Right cardiac atrium (tissue), 5 donors: ENCODE data around the gene MAPK8IP3. TPM values are rescaled to one million over a fixed set of nuclear protein-coding genes. Genes with fewer than 3 reads are reported as not detected.

Source experiments
- ATAC-seq, 2 donors: fragments of 200-7000 bp; cut with Tn5 transposase; one replicate each; pipeline versions ENCODE4 v1.8.0 to v1.9.1; 2020; ENCODE audit warnings: moderate library complexity in 2 of 2, mild to moderate bottlenecking in 1 of 2
- DNase-seq, 3 donors: peaks; one replicate each; pipeline ENCODE4 v3.0.0-alpha.2; 2020
- H3K27ac ChIP-seq: one replicate; pipeline ENCODE4 v1.5.1; 2013; ENCODE audit warnings: mild to moderate bottlenecking, low read length, control low read depth, moderate library complexity
- H3K27me3 ChIP-seq: one replicate; pipeline ENCODE4 v1.6.1; 2013; ENCODE audit not compliant: control insufficient read depth, insufficient read depth
- H3K4me1 ChIP-seq: one replicate; pipeline ENCODE4 v1.6.1; 2013; ENCODE audit warnings: low read length; ENCODE audit not compliant: control insufficient read depth, insufficient read depth
- H3K4me3 ChIP-seq: one replicate; pipeline ENCODE4 v1.5.1; 2013; ENCODE audit warnings: low read length, control low read depth
- H3K9me3 ChIP-seq: one replicate; pipeline ENCODE4 v1.6.1; 2013; ENCODE audit warnings: low read length; ENCODE audit not compliant: control insufficient read depth
- WGBS: extraction: QIAGEN DNeasy Blood & Tissue Kit; methylation state at CpG from one replicate; pipeline ENCODE4 v1.1.7; 2013; 5-methylcytosine and 5-hydroxymethylcytosine counted together
- intact Hi-C, 4 donors: fragments of 100-400 bp; cut with DNase I; formaldehyde crosslinking; loops; one replicate each; pipeline versions ENCODE4 v1.11.0 to v1.14.0; 2022 to 2023
- polyA plus RNA-seq: library from polyadenylated mRNA; stranded (reverse); fragments of 200-250 nt; gene quantifications from one replicate; pipeline ENCODE4 v1.2.3, GENCODE V29; 2013
- total RNA-seq, 4 donors: library from RNA; stranded (reverse); fragmentation: NEBNext Ultra II Directional; extraction: Animal tissue kit (Norgen Biotek cat#: 25700); gene quantifications; one replicate each; pipeline ENCODE4 v1.2.1, GENCODE V29; 2021
- donor health status: healthy with polysubstance abuse.
- donor health status: DM: no; HTN: yes; CAD: no.
- donor health status: DM: no; HTN: no; CAD: no.
- donor health status: DM: no; HTN: yes; CAD: no; lungs with severe emphysema.
- donor health status: DM: yes; HTN: yes; CAD: no.

The MAPK8IP3 gene
- total and polyA plus RNA-seq, 5 donors = 69.3 to 87.6 (median 76.0) TPM

DNA sequence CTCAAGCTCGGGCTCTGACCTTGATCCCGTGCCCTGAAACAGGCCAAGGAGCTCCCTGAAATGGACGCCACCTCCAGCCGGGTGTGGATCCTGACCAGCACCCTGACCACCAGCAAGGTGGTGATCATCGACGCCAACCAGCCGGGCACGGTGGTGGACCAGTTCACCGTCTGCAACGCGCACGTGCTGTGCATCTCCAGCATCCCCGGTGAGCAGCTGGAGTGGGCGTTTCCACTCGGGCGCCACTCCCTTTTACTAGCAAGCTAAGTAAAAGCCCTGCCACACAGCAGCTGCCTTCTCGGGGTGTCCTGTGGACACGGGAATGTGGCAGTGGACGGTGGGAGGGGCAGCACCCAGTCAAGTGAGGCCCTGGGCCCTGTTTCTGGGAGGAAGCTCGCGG, 59.0 kb downstream of the MAPK8IP3 start:
- no peak for DNase-seq
- H3K9me3 ChIP-seq = no peaks in the 10 kb centered on the region
- no peak overlapping the region for H3K4me3 ChIP-seq
- no peak for ATAC-seq
- intact Hi-C loops = no loop called here
- WGBS = 93% methylated on average over 21 of the region's 21 CpGs
- H3K4me1 ChIP-seq = no peaks in the 10 kb centered on the region
- no peaks in the 10 kb centered on the region for H3K27me3 ChIP-seq
- no peak overlapping the region for H3K27ac ChIP-seq

GRCh38 chr16:1765826-1766225, 59.8 kb downstream of the MAPK8IP3 start:
- H3K27me3 ChIP-seq = no peaks in the 10 kb centered on the region
- intact Hi-C loops = no loop called here
- no peaks in the 10 kb centered on the region for H3K9me3 ChIP-seq
- H3K27ac ChIP-seq = no peak overlapping the region
- ATAC-seq (no peak), DNase-seq (no peak)
- H3K4me1 ChIP-seq = no peaks in the 10 kb centered on the region
- 88% methylated on average over 22 of the region's 22 CpGs for WGBS
- H3K4me3 ChIP-seq = no peak overlapping the region

GRCh38 chr16:1766231-1766630, 60.2 kb downstream of the MAPK8IP3 start:
- Histone ChIP-seq H3K4me1 (no peaks in the 10 kb centered on the region), H3K4me3 (no peak overlapping the region), H3K27ac (no peak overlapping the region), H3K27me3 (no peaks in the 10 kb centered on the region), H3K9me3 (no peaks in the 10 kb centered on the region)
- ATAC-seq = no peak
- DNase-seq = no peak
- intact Hi-C loops = no loop called here
- WGBS = 90% methylated on average over 19 of the region's 19 CpGs

GRCh38 chr16:1766701-1767100, 60.7 kb downstream of the MAPK8IP3 start:
- Histone ChIP-seq H3K4me1 (no peaks in the 10 kb centered on the region), H3K27ac (no peak overlapping the region), H3K27me3 (no peaks in the 10 kb centered on the region), H3K4me3 (no peak overlapping the region), H3K9me3 (no peaks in the 10 kb centered on the region)
- DNase-seq (no peak), ATAC-seq (no peak)
- intact Hi-C loops = no loop called here
- 90% methylated on average over 18 of the region's 18 CpGs for WGBS

DNA sequence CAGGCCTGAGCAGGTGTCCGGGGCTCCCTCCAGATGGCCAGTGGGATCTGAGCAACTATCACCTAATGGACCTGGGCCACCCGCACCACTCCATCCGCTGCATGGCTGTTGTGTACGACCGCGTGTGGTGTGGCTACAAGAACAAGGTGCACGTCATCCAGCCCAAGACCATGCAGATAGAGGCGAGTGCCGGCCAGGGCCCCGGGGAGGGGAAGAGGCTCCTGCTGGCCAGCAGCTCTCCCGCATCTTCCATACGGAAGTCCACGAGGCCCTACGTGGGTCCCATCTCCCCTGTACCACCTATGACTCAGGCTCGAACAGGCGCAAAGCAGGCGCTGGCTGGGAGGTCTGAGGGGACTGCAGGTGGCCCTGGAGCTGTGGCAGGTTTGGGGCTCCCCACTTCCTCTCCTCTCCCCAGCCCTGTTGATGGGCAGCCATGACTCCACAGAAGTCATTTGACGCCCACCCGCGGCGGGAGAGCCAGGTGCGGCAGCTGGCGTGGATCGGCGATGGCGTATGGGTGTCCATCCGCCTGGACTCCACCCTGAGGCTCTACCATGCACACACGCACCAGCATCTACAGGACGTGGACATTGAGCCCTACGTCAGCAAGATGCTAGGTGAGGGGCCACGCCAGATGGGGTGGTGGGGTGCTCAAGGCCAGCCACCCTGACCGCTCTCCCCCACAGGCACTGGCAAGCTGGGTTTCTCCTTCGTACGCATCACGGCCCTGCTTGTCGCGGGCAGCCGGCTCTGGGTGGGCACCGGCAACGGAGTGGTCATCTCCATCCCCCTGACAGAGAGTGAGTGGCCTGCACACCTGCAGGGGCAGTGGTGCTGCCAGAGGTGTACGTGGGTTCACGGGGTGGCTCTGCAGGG, 61.4 kb downstream of the MAPK8IP3 start:
- ATAC-seq = no peak

DNA sequence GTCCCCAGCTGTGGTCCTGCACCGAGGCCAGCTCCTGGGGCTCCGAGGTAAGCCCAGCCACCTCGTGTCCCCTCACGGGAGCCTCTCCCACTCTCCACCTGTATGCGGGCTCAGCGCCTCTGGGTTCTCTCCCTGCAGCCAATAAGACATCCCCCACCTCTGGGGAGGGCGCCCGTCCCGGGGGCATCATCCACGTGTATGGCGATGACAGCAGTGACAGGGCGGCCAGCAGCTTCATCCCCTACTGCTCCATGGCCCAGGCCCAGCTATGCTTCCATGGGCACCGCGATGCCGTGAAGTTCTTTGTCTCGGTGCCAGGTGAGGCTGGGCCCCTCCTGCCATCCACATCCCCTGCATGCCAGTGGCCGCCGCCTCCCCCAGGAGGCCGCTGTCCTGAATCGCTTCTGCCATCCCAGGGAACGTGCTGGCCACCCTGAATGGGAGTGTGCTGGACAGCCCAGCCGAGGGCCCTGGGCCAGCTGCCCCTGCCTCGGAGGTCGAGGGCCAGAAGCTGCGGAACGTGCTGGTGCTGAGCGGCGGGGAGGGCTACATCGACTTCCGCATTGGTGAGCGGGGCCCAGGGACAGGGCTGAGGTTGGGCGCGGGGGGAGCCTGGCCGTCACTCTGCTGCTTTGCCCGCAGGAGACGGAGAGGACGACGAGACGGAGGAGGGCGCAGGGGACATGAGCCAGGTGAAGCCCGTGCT, 62.2 kb downstream of the MAPK8IP3 start:
- no peak overlapping the region for H3K27ac ChIP-seq
- 83% methylated on average over 41 of the region's 41 CpGs for WGBS
- no peaks in the 10 kb centered on the region for H3K4me1 ChIP-seq
- intact Hi-C loops = no loop called here
- no peaks in the 10 kb centered on the region for H3K9me3 ChIP-seq
- no peaks in the 10 kb centered on the region for H3K27me3 ChIP-seq
- H3K4me3 ChIP-seq = no peak overlapping the region
- DNase-seq (no peak), ATAC-seq (no peak)

More for the DNA sequence above, 61.4 kb downstream of the MAPK8IP3 start:
- Histone ChIP-seq H3K4me3 (no peak overlapping the region), H3K27ac (no peak overlapping the region), H3K9me3 (no peaks in the 10 kb centered on the region), H3K27me3 (no peaks in the 10 kb centered on the region), H3K4me1 (no peaks in the 10 kb centered on the region)
- WGBS = 91% methylated on average over 42 of the region's 42 CpGs
- intact Hi-C loops = no loop called here
- no peak for DNase-seq

DNA sequence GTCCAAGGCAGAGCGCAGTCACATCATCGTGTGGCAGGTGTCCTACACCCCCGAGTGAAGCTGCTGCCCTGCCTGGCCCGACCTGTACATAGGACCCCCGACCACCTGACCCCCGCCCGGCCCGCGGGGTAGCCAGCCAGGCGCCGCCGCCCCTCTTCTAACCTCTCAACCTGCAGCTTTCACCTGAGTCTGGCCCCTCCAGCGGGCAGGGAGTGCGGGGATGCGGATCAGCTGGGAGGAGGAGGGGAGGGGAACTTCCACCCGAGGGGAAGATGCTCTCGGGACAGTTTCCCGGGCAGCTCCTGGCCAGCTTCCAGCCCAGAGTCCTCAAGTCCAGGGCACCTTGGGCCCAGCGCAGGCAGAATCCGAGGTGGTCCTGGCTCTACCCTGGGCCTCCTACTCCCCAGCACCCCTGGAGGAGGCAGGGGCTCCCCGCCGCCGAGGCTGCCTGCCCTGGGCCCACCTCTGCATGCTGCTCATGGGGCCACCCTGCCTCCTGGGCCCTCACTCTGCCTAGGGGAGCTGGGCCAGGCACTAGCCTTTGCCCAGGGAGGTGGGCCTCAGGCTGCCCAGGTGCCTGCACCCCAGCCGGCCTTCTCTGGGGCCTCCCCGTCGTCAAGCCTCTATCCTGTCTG, 62.9 kb downstream of the MAPK8IP3 start:
- no peaks in the 10 kb centered on the region for H3K9me3 ChIP-seq
- H3K4me3 ChIP-seq = no peak overlapping the region
- intact Hi-C loops = no loop called here
- H3K27me3 ChIP-seq = no peaks in the 10 kb centered on the region
- H3K4me1 ChIP-seq = peaks cover under 1% of the 10 kb centered on the region
- DNase-seq (peak in 1 of 3 donors; percentile 75), ATAC-seq (no peak)
- 76% methylated on average over 26 of the region's 26 CpGs for WGBS
- no peak overlapping the region for H3K27ac ChIP-seq

DNA sequence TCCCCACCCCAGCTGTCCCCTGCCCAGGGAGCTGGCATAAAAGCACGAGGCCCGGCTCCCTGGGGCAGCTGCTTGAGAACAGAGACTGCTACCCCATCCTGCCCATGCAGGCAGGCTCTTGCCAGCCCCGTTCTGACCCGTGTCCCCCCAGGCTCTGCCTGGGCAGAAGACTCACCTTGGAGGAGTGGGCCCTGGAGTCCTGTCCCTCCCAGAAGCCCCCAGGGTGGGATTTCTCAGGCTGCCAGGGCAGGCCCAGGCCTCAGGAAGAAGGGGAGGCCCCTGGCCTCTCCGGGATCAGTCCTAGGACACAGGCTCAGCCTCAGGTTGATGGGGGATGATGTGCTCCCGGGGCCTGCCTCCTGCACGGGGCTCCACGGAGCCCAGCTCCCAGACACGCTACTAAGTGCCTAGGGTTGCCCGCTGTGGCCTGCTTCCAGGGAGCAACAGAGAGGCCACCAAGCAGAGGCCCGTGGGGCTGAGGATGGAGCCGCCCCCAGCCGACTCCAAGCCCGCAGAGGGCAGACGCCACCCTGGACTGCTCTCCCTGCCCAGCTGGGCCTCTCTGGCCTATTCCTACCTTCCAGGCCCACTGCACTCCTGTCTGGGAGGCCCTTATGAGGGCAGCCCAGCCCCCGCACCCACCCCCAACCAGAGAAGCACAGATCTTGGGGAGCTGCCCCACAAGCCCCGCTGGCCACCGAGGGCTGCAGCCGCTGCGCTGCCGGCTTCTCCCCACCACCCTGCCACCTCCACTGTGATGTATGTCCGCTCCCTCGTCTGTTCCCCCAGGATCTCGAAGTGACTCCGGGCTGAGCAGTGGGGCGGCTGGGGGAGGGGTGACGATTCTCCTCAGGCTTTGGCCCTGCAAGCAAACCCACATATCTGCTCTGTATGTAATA, 63.7 kb downstream of the MAPK8IP3 start:
- ATAC-seq (peak in 1 of 2 donors; percentile 0), DNase-seq (peak in 1 of 3 donors; percentile 71)
- H3K4me3 ChIP-seq = no peak overlapping the region
- no peaks in the 10 kb centered on the region for H3K9me3 ChIP-seq
- no peak overlapping the region for H3K27ac ChIP-seq
- H3K4me1 ChIP-seq = peaks cover 4% of the 10 kb centered on the region
- intact Hi-C loops = no loop called here
- 72% methylated on average over 27 of the region's 27 CpGs for WGBS
- no peaks in the 10 kb centered on the region for H3K27me3 ChIP-seq

- Histone ChIP-seq H3K4me3 (peak overlapping the region; percentile 83), H3K4me1 (peaks cover 4% of the 10 kb centered on the region), H3K27me3 (no peaks in the 10 kb centered on the region), H3K27ac (peak overlapping the region; percentile 17), H3K9me3 (no peaks in the 10 kb centered on the region)
- 4% methylated on average over 81 of the region's 81 CpGs for WGBS
- intact Hi-C loops = no loop called here
- DNase-seq = peak; percentile 81 to 92 (median 91)
- ATAC-seq = peak; percentile 11 to 27
Observed at GRCh38 chr16:1770328-1771187, 64.6 kb downstream of the MAPK8IP3 start.
